Measurements from ENCODE around the gene ERN2. TPM values are rescaled to one million over a fixed set of nuclear protein-coding genes. Genes with fewer than 3 reads are reported as not detected.

The ERN2 gene
- total and polyA plus RNA-seq, 2 experiments from 2014 or later: 0.46 to 0.97 TPM

DNA sequence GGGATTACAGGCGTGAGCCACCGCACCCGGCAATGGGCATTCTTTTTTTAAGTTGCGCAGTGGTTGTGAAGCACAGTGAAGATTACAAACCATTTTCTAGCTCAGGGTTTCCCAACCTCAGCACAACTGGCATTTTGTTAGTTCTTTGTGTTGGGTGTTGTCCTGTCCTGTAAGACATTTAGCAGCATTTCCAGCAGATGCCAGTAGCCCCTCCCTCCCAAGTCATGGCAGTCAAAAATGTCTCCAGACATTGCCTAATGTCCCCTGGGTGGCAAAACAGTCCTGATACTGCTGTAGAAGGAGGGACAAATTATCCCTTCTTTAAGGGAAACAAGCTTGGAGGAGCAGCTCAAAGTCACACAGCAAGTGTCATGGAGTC lies 18.8 kb downstream of the ERN2 start:
- 94% methylated on average over 4 of the region's 4 CpGs for WGBS (ENCODE audit: low lambda C conversion rate, missing lambda C conversion rate)
- Histone ChIP-seq H3K9me3 (ENCODE audit: low read depth) (no peaks in the 10 kb centered on the region), H3K9me2 (replicated peaks; ENCODE audit: insufficient read depth) (no peaks in the 10 kb centered on the region), H4K20me1 (ENCODE audit: insufficient read depth, poor library complexity, severe bottlenecking) (no peaks in the 10 kb centered on the region), H3K27me3 (no peaks in the 10 kb centered on the region), H2AFZ (peak overlapping the region; percentile 29), H3K27ac (no peak overlapping the region), H3K4me2 (peak overlapping the region; percentile 75), H3K79me2 (no peaks in the 10 kb centered on the region), H3K4me1 (ENCODE audit: insufficient read depth) (no peaks in the 10 kb centered on the region), H3K36me3 (replicated peaks; ENCODE audit: insufficient read depth, low read depth) (no peaks in the 10 kb centered on the region), H3K4me3 (no peak overlapping the region)
- TF ChIP-seq EZH2phosphoT487 (IDR thresholded peaks at IDR 0.05; ENCODE audit: low read depth, severe bottlenecking, unreplicated experiment) (no peak), EZH2 (IDR thresholded peaks at IDR 0.05; ENCODE audit: borderline replicate concordance) (no peak)
- TF ChIP-seq, protein P1, sequence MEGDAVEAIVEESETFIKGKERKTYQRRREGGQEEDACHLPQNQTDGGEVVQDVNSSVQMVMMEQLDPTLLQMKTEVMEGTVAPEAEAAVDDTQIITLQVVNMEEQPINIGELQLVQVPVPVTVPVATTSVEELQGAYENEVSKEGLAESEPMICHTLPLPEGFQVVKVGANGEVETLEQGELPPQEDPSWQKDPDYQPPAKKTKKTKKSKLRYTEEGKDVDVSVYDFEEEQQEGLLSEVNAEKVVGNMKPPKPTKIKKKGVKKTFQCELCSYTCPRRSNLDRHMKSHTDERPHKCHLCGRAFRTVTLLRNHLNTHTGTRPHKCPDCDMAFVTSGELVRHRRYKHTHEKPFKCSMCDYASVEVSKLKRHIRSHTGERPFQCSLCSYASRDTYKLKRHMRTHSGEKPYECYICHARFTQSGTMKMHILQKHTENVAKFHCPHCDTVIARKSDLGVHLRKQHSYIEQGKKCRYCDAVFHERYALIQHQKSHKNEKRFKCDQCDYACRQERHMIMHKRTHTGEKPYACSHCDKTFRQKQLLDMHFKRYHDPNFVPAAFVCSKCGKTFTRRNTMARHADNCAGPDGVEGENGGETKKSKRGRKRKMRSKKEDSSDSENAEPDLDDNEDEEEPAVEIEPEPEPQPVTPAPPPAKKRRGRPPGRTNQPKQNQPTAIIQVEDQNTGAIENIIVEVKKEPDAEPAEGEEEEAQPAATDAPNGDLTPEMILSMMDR (IDR thresholded peaks at IDR 0.05; ENCODE audit: poor library complexity): no peak
- DNase-seq (ENCODE audit: low spot score): no peak

DNA sequence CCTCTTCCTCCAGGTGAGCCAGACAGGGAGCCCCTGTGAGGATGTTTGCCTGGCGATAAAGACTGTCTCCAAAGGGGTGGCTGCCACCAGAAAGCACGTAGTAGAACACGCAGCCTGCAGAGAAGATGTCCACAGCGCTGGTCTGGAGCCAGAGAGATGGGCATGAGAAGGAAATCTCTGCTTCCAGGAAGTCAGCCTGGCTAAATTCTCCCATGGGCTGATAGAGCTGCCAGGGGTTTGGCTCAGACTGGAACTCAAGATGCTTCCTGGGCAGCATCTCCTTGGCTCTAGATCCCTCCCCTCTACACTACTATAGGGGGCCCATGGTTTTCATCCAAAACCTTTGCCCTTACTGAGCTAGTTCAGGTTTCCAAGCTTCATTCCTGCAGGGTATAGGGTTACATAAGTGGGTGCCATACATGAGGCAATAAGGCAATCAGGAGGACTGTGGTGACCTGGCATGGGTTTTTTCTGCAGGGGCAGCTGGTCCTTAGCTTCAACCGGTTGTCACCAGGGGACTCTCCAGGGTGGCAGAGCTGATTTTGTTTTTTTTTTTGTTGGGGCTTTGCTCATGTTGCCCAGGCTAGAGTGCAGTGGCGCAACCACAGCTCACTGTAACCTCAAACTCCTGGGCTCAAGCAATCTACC lies 20.7 kb downstream of the ERN2 start:
- Histone ChIP-seq H3K27me3 (no peaks in the 10 kb centered on the region), H3K9me3 (ENCODE audit: low read depth) (no peaks in the 10 kb centered on the region), H2AFZ (no peak overlapping the region), H3K4me3 (no peak overlapping the region), H3K79me2 (no peaks in the 10 kb centered on the region), H3K4me2 (no peak overlapping the region), H3K36me3 (replicated peaks; ENCODE audit: insufficient read depth, low read depth) (no peaks in the 10 kb centered on the region), H4K20me1 (ENCODE audit: insufficient read depth, poor library complexity, severe bottlenecking) (no peaks in the 10 kb centered on the region), H3K9me2 (replicated peaks; ENCODE audit: insufficient read depth) (no peaks in the 10 kb centered on the region), H3K27ac (no peak overlapping the region), H3K4me1 (ENCODE audit: insufficient read depth) (no peaks in the 10 kb centered on the region)
- TF ChIP-seq EZH2phosphoT487 (IDR thresholded peaks at IDR 0.05; ENCODE audit: low read depth, severe bottlenecking, unreplicated experiment) (no peak), EZH2 (IDR thresholded peaks at IDR 0.05; ENCODE audit: borderline replicate concordance) (no peak)
- TF ChIP-seq, protein P1 (IDR thresholded peaks at IDR 0.05; ENCODE audit: poor library complexity): no peak
- 99% methylated on average over 6 of the region's 6 CpGs for WGBS (ENCODE audit: low lambda C conversion rate, missing lambda C conversion rate)
- DNase-seq (ENCODE audit: low spot score): no peak

DNA sequence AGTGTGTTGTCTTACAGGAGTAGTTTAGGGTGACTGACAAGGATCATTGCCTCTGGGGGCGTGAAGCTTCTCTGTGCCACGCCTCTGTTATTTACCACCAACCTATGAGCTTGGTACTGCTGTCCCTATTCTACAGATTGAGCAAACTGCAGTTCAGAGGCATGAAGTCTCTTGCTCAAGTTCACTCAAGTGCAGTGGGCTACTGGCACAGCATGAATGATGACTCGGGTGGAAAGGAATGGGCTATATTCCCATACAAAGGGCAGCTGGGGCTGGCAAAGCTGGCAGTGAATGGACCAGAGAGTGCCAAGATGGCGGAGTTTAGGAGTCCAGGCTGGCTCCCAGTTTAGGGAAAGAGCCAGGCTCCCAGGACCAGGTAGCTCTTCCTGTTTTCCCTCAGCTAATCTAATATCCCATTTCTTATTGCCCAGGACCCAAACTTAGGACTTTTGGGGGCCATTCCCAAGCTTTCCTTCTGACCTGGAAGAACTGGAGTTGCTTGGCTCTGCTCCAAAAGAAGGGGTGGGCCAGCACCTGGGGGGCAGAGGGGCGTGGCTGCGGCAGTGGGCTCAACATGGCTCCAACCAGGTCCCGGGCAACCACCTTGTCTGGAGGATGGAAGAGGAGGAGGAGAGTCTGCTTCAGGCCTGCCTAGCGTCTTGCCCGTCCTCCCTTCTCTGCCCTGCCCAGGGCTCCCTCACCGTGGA lies 21.4 kb downstream of the ERN2 start:
- Histone ChIP-seq H3K27ac (no peak overlapping the region), H3K4me1 (ENCODE audit: insufficient read depth) (no peaks in the 10 kb centered on the region), H3K27me3 (no peaks in the 10 kb centered on the region), H3K4me3 (no peak overlapping the region), H3K4me2 (no peak overlapping the region), H4K20me1 (ENCODE audit: insufficient read depth, poor library complexity, severe bottlenecking) (no peaks in the 10 kb centered on the region), H3K36me3 (replicated peaks; ENCODE audit: insufficient read depth, low read depth) (no peaks in the 10 kb centered on the region), H3K9me2 (replicated peaks; ENCODE audit: insufficient read depth) (no peaks in the 10 kb centered on the region), H2AFZ (no peak overlapping the region), H3K9me3 (ENCODE audit: low read depth) (no peaks in the 10 kb centered on the region), H3K79me2 (no peaks in the 10 kb centered on the region)
- 96% methylated on average over 10 of the region's 10 CpGs for WGBS (ENCODE audit: low lambda C conversion rate, missing lambda C conversion rate)
- TF ChIP-seq, protein P1 (IDR thresholded peaks at IDR 0.05; ENCODE audit: poor library complexity): no peak
- TF ChIP-seq EZH2 (IDR thresholded peaks at IDR 0.05; ENCODE audit: borderline replicate concordance): no peak
- TF ChIP-seq EZH2phosphoT487 (IDR thresholded peaks at IDR 0.05; ENCODE audit: low read depth, severe bottlenecking, unreplicated experiment): no peak
- no peak for DNase-seq (ENCODE audit: low spot score)

All from hepatocyte (in vitro differentiated cells).